ENCODE data around the gene TIMM10B.

TIMM10B gene

GRCh38 chr11:6504166-6504565 is 22.9 kb downstream of the TIMM10B start:
- Histone ChIP-seq H3K27me3 (ENCODE audit: insufficient read depth, low read length) (no peaks in the 10 kb centered on the region), H2AFZ (ENCODE audit: low read length) (no peak overlapping the region), H3K9me2 (ENCODE audit: low read depth, low read length) (no peaks in the 10 kb centered on the region), H3K79me2 (ENCODE audit: insufficient read depth, low read length) (no peaks in the 10 kb centered on the region), H3K27ac (ENCODE audit: low read depth, low read length, poor library complexity, severe bottlenecking) (no peak overlapping the region), H3K9ac (ENCODE audit: low read length) (no peak overlapping the region), H3K4me1 (ENCODE audit: insufficient read depth, low read length, severe bottlenecking) (no peaks in the 10 kb centered on the region), H3K9me3 (ENCODE audit: low read length) (no peaks in the 10 kb centered on the region), H3K4me3 (ENCODE audit: low read depth, low read length, poor library complexity, severe bottlenecking) (no peak overlapping the region), H3K36me3 (ENCODE audit: insufficient read depth, low read length) (peaks cover 33% of the 10 kb centered on the region; the same call in 1 of the 2 replicates), H3K4me2 (ENCODE audit: low read length) (no peak overlapping the region), H4K20me1 (ENCODE audit: insufficient read depth, low read length) (no peaks in the 10 kb centered on the region), H3F3A (ENCODE audit: insufficient read depth, low read length) (peaks cover 3% of the 10 kb centered on the region; the same call in 1 of the 2 replicates)
- no peak for TF ChIP-seq CTCF (IDR thresholded peaks at IDR 0.05; ENCODE audit: low read length)

GRCh38 chr11:6505577-6506240 is 24.4 kb downstream of the TIMM10B start:
- Histone ChIP-seq H3K9me3 (ENCODE audit: low read length) (no peaks in the 10 kb centered on the region), H3K9me2 (ENCODE audit: low read depth, low read length) (no peaks in the 10 kb centered on the region), H3K36me3 (ENCODE audit: insufficient read depth, low read length) (peaks cover 37% of the 10 kb centered on the region; the same call in 1 of the 2 replicates), H3K4me1 (ENCODE audit: insufficient read depth, low read length, severe bottlenecking) (no peaks in the 10 kb centered on the region), H3K4me2 (ENCODE audit: low read length) (no peak overlapping the region), H4K20me1 (ENCODE audit: insufficient read depth, low read length) (no peaks in the 10 kb centered on the region), H3K27me3 (ENCODE audit: insufficient read depth, low read length) (no peaks in the 10 kb centered on the region), H2AFZ (ENCODE audit: low read length) (no peak overlapping the region), H3K9ac (ENCODE audit: low read length) (no peak overlapping the region), H3K4me3 (ENCODE audit: low read depth, low read length, poor library complexity, severe bottlenecking) (no peak overlapping the region), H3K27ac (ENCODE audit: low read depth, low read length, poor library complexity, severe bottlenecking) (no peak overlapping the region), H3F3A (ENCODE audit: insufficient read depth, low read length) (peaks cover 3% of the 10 kb centered on the region; the same call in 1 of the 2 replicates), H3K79me2 (ENCODE audit: insufficient read depth, low read length) (no peaks in the 10 kb centered on the region)
- TF ChIP-seq CTCF (IDR thresholded peaks at IDR 0.05; ENCODE audit: low read length), result peak; percentile 88
- TF ChIP-seq EZH2 (IDR thresholded peaks at IDR 0.05; ENCODE audit: borderline replicate concordance, low read length), result no peak

- H4K20me1 ChIP-seq (ENCODE audit: insufficient read depth, low read length), result no peaks in the 10 kb centered on the region
- H3K9me3 ChIP-seq (ENCODE audit: low read length), result no peaks in the 10 kb centered on the region
- TF ChIP-seq CTCF (IDR thresholded peaks at IDR 0.05; ENCODE audit: low read length) (no peak), EZH2 (IDR thresholded peaks at IDR 0.05; ENCODE audit: borderline replicate concordance, low read length) (no peak)
- H3K36me3 ChIP-seq (ENCODE audit: insufficient read depth, low read length), result peaks cover 58% of the 10 kb centered on the region
- H3K9me2 ChIP-seq (ENCODE audit: low read depth, low read length), result no peaks in the 10 kb centered on the region
- no peaks in the 10 kb centered on the region for H3F3A ChIP-seq (ENCODE audit: insufficient read depth, low read length)
- H3K4me2 ChIP-seq (ENCODE audit: low read length), result no peak overlapping the region
- no peak overlapping the region for H3K4me3 ChIP-seq (ENCODE audit: low read depth, low read length, poor library complexity, severe bottlenecking)
- no peaks in the 10 kb centered on the region for H3K79me2 ChIP-seq (ENCODE audit: insufficient read depth, low read length)
- H2AFZ ChIP-seq (ENCODE audit: low read length), result no peak overlapping the region
- H3K27ac ChIP-seq (ENCODE audit: low read depth, low read length, poor library complexity, severe bottlenecking), result no peak overlapping the region
- H3K27me3 ChIP-seq (ENCODE audit: insufficient read depth, low read length), result no peaks in the 10 kb centered on the region
- H3K9ac ChIP-seq (ENCODE audit: low read length), result no peak overlapping the region
- no peaks in the 10 kb centered on the region for H3K4me1 ChIP-seq (ENCODE audit: insufficient read depth, low read length, severe bottlenecking)
Observed at GRCh38 chr11:6516865-6517264, 35.6 kb downstream of the TIMM10B start.
